Adrenal gland (tissue), 19 donors: ENCODE measurements around the gene CAPN5. TPM values are rescaled to one million over a fixed set of nuclear protein-coding genes. Genes with fewer than 3 reads are reported as not detected.
A peak's percentile ranks its signal among the peaks of the same experiment; 100 is the strongest.
"Not testable (repeated sequence)": the region's sequence is repeated elsewhere in the genome, so short reads cannot be mapped to it uniquely, and the experiment has no call there.

Experiments
- DNase-seq, 7 donors: peaks; one replicate each; pipeline ENCODE4 v3.0.0-alpha.2; 2019 to 2020
- H3K27ac ChIP-seq, 5 donors: fragments of 200-600 bp; sonication (generic) in 4 of 5; 1 replicate in 3 of 5; 2 replicates in 2 of 5; pipeline versions ENCODE4 v1.5.1 to v1.8.0; 2016 to 2020; ENCODE audit warnings: mild to moderate bottlenecking in 1 of 5
- H3K27me3 ChIP-seq: fragments of 200-600 bp; 2 replicates; pipeline ENCODE4 v1.8.0; 2021
- H3K36me3 ChIP-seq, 2 donors: fragments of 200-600 bp; replicated peaks in 1 of 2; 1 replicate in 1 of 2; 2 replicates in 1 of 2; pipeline versions ENCODE4 v1.5.1 to v1.8.0; 2018 to 2022
- H3K4me1 ChIP-seq, 2 donors: fragments of 200-600 bp; replicated peaks in 1 of 2; 1 replicate in 1 of 2; 2 replicates in 1 of 2; pipeline versions ENCODE4 v1.5.1 to v1.8.0; 2018 to 2021
- H3K4me3 ChIP-seq, 4 donors: fragments of 200-600 bp; sonication (generic) in 3 of 4; one replicate each; pipeline ENCODE4 v1.5.1; 2016 to 2018
- H3K9me3 ChIP-seq, 3 donors: fragments of 200-600 bp; sonication (generic) in 1 of 3; replicated peaks in 1 of 3; 1 replicate in 2 of 3; 2 replicates in 1 of 3; pipeline versions ENCODE4 v1.5.1 to v1.8.0; 2016 to 2021
- CTCF ChIP-seq, 6 experiments: fragments of 450-650 bp in 4 of 6; fragments of 200-600 bp in 2 of 6; sonication (generic) in 1 of 6; IDR thresholded peaks; 1 replicate in 5 of 6; 2 replicates in 1 of 6; pipeline versions ENCODE4 v1.5.1 to v1.8.0; 2016 to 2021; ENCODE audit warnings: antibody characterized with exemption in 6 of 6, mild to moderate bottlenecking in 2 of 6, moderate library complexity in 1 of 6
- POLR2A ChIP-seq, 2 donors: fragments of 450-650 bp; IDR thresholded peaks; one replicate each; pipeline ENCODE4 v1.6.1; 2017; ENCODE audit warnings: antibody characterized with exemption in 2 of 2, mild to moderate bottlenecking in 2 of 2, moderate library complexity in 1 of 2
- WGBS, 4 donors: extraction: QIAGEN DNeasy Blood & Tissue Kit in 2 of 4; methylation state at CpG; one replicate each; pipeline versions ENCODE4 v1.1.5 to v1.1.7; 2013 to 2017; 5-methylcytosine and 5-hydroxymethylcytosine counted together
- intact Hi-C, 2 donors: fragments of 100-400 bp; cut with DNase I; formaldehyde crosslinking; loops; one replicate each; pipeline versions ENCODE4 v1.14.1 to v1.15.0; 2022 to 2023
- long read RNA-seq, 10 donors: library from polyadenylated mRNA in 3 of 10; unstranded in 2 of 10; stranded (forward) in 1 of 10; transcript quantifications; one replicate each; pipeline ENCODE4 v2.0.0 and lab custom pipeline, GENCODE V29; 2021 to 2026
- polyA plus RNA-seq, 3 donors: library from polyadenylated mRNA; stranded (reverse); fragments of 200-250 nt in 2 of 3; fragments of 350-450 nt in 1 of 3; fragmentation: Illumina TruSeq in 1 of 3; extraction: RNeasy Lipid Tissue Mini Kit (QIAGEN cat#74804) in 1 of 3; gene quantifications; one replicate each; pipeline ENCODE4 v1.2.3, GENCODE V29; 2013 to 2014
- total RNA-seq, 9 donors: library from RNA; depleted of rRNA in 4 of 9; stranded (reverse); fragments of >200 nt in 4 of 9; fragments of 120-200 nt in 1 of 9; fragmentation: NEBNext Ultra II Directional in 1 of 9; extraction: Animal tissue kit (Norgen Biotek cat#: 25700) in 1 of 9; gene quantifications; one replicate each; pipeline versions ENCODE4 v1.1.0 to v1.2.4, GENCODE V29; 2013 to 2023
- donor health status: healthy with polysubstance abuse.
- donor health status: Bipolar disorder and iron deficiency.
- donor health status: DM: yes; HTN: yes; CAD: no.
- donor health status: DM: no; HTN: no; CAD: no.
- donor health status: DM: no; HTN: no; CAD: no.
- donor health status: DM: yes; HTN: yes; CAD: no.

CAPN5 gene
- 10 to 100 TPM in 7 of 9 donors, 1 to 10 TPM in 2; 5.6 to 29.6 (median 21.1) TPM for total RNA-seq
- 10 to 100 TPM in 2 of 3 donors, 1 to 10 TPM in 1; 7.7 to 27.8 (median 12.3) TPM for polyA plus RNA-seq
- long read RNA-seq, donor 1, full-length matches to known transcripts: 2 of 2 reads
- long read RNA-seq, donor 1, partial matches to known transcripts: 0 of 2 reads
- long read RNA-seq, donor 1, other reads (novel, unspliced or antisense): 0 of 2 reads
- long read RNA-seq, donor 2, full-length matches to known transcripts: 3 of 3 reads
- long read RNA-seq, donor 2, partial matches to known transcripts: 0 of 3 reads
- long read RNA-seq, donor 2, other reads (novel, unspliced or antisense): 0 of 3 reads
- long read RNA-seq, donor 3: 0 reads
- long read RNA-seq, donor 4, full-length matches to known transcripts: 1 of 2 reads
- long read RNA-seq, donor 4, partial matches to known transcripts: 0 of 2 reads
- long read RNA-seq, donor 4, other reads (novel, unspliced or antisense): 1 of 2 reads
- long read RNA-seq, donor 5, full-length matches to known transcripts: 21 of 32 reads
- long read RNA-seq, donor 5, partial matches to known transcripts: 8 of 32 reads
- long read RNA-seq, donor 5, other reads (novel, unspliced or antisense): 3 of 32 reads
- long read RNA-seq, donor 6, full-length matches to known transcripts: 3 of 5 reads
- long read RNA-seq, donor 6, partial matches to known transcripts: 0 of 5 reads
- long read RNA-seq, donor 6, other reads (novel, unspliced or antisense): 2 of 5 reads
- long read RNA-seq, donor 7, full-length matches to known transcripts: 1 of 1 reads
- long read RNA-seq, donor 7, partial matches to known transcripts: 0 of 1 reads
- long read RNA-seq, donor 7, other reads (novel, unspliced or antisense): 0 of 1 reads
- long read RNA-seq, donor 8, full-length matches to known transcripts: 2 of 2 reads
- long read RNA-seq, donor 8, partial matches to known transcripts: 0 of 2 reads
- long read RNA-seq, donor 8, other reads (novel, unspliced or antisense): 0 of 2 reads
- long read RNA-seq, donor 9, full-length matches to known transcripts: 1 of 1 reads
- long read RNA-seq, donor 9, partial matches to known transcripts: 0 of 1 reads
- long read RNA-seq, donor 9, other reads (novel, unspliced or antisense): 0 of 1 reads
- long read RNA-seq, donor 10, full-length matches to known transcripts: 1 of 1 reads
- long read RNA-seq, donor 10, partial matches to known transcripts: 0 of 1 reads
- long read RNA-seq, donor 10, other reads (novel, unspliced or antisense): 0 of 1 reads

- peaks cover 0 to 14% of the 10 kb centered on the region in 2 donors for H3K4me1 ChIP-seq
- TF ChIP-seq POLR2A (IDR thresholded peaks at IDR 0.05) (peak; percentile 79 to 97), CTCF (IDR thresholded peaks at IDR 0.05) (peak in 5 of 6 experiments; percentile 16 to 41 (median 27))
- H3K36me3 ChIP-seq: no peaks in the 10 kb centered on the region
- no peaks in the 10 kb centered on the region for H3K27me3 ChIP-seq
- DNase-seq: peak; percentile 90 to 95 (median 93)
- H3K4me3 ChIP-seq: peak within 1 kb of the TSS; percentile 22 to 62 (median 40)
- intact Hi-C loops: no loop called here
- no peaks in the 10 kb centered on the region for H3K9me3 ChIP-seq
- peak within 1 kb of the TSS in 4 of 5 donors; percentile 59 to 88 (median 76) for H3K27ac ChIP-seq
- WGBS, 4 donors: 2 to 11% (median 2%) methylated on average over 8 to 69 of the region's 69 CpGs
These were observed at the start of gene CAPN5 for GRCh38 chr11:77066229-77067042. TSS of gene CAPN5 (plus strand) at chr11:77066971. CDS start at chr11:77084887, 17,916 bp downstream.

GRCh38 chr11:77018396-77018924 is 48.3 kb upstream of the CAPN5 start:
- DNase-seq, intact Hi-C loops, H3K36me3 ChIP-seq, H3K27ac ChIP-seq, H3K9me3 ChIP-seq, H3K4me3 ChIP-seq, H3K27me3 ChIP-seq, H3K4me1 ChIP-seq: not testable (repeated sequence)
- WGBS, 4 donors: 85 to 94% (median 92%) methylated on average over 2 of the region's 2 CpGs

GRCh38 chr11:77019976-77020595 is 46.7 kb upstream of the CAPN5 start:
- WGBS, 4 donors: 65 to 84% (median 72%) methylated on average over 2 of the region's 2 CpGs

More at GRCh38 chr11:77019976-77020595, 46.7 kb upstream of the CAPN5 start:
- no peaks in the 10 kb centered on the region for H3K9me3 ChIP-seq
- H3K36me3 ChIP-seq: no peaks in the 10 kb centered on the region
- H3K4me1 ChIP-seq: no peaks in the 10 kb centered on the region
- no peak overlapping the region for H3K4me3 ChIP-seq
- no peak for DNase-seq
- no peak for TF ChIP-seq CTCF (IDR thresholded peaks at IDR 0.05)
- no peak for TF ChIP-seq POLR2A (IDR thresholded peaks at IDR 0.05)
- no peaks in the 10 kb centered on the region for H3K27me3 ChIP-seq
- intact Hi-C loops: no loop called here
- H3K27ac ChIP-seq: no peak overlapping the region
